HG02938 (cell line): ENCODE results near the gene IL6R.
"Not testable (repeated sequence)": the region's sequence is repeated elsewhere in the genome, so short reads cannot be mapped to it uniquely, and the experiment has no call there.

Experiments used
- ATAC-seq: cut with Tn5 transposase; IDR thresholded peaks from one replicate; pipeline ENCODE4 v1.9.1; 2021; ENCODE audit warnings: mild to moderate bottlenecking, moderate library complexity; ENCODE audit not compliant: unreplicated experiment

Gene IL6R

DNA sequence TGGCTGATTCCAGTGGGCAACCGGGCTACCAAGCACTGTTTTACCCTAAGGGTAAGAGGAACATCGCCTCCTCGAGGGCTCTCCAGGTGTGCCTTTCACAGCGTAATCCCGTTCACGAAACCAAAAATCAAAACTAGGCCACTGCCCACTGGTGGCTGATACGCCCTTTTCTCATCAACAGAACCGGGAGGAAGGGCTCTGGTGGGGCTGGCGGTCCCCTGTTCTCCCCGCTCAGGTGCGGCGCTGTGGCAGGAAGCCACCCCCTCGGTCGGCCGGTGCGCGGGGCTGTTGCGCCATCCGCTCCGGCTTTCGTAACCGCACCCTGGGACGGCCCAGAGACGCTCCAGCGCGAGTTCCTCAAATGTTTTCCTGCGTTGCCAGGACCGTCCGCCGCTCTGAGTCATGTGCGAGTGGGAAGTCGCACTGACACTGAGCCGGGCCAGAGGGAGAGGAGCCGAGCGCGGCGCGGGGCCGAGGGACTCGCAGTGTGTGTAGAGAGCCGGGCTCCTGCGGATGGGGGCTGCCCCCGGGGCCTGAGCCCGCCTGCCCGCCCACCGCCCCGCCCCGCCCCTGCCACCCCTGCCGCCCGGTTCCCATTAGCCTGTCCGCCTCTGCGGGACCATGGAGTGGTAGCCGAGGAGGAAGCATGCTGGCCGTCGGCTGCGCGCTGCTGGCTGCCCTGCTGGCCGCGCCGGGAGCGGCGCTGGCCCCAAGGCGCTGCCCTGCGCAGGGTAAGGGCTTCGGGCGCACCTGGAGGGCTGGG is at the start of gene IL6R:
IL6R (plus strand) TSS at position 360 of the 763 bp plus-strand sequence; CDS start at position 647, 287 bp downstream.
- no peak for ATAC-seq

GRCh38 chr1:154358519-154358918 is 46.6 kb upstream of the IL6R start:
- ATAC-seq, result no peak

DNA sequence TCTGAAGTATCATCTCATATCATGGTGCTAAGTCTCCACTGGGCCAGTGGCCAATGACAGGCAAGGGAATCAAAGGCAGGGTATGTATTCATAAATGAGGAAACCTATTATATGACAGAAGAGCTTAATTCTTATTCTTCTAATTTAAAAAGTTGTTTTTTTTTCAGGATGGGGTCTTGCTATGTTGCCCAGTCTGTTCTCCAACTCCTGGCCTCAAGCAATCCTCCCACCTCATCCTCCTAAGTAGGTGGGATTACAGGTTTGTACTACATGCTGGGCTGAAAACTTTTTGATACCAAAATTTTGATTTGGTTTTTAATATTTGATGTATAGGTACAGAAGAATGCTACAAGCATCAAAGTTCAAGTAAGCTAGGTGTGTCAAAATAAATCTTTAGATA is 44.9 kb upstream of the IL6R start:
- no peak for ATAC-seq

- ATAC-seq, result not testable (repeated sequence)
These were observed 44.3 kb upstream of the IL6R start for GRCh38 chr1:154360881-154361280.

GRCh38 chr1:154361357-154361756 is 43.8 kb upstream of the IL6R start:
- no peak for ATAC-seq

DNA sequence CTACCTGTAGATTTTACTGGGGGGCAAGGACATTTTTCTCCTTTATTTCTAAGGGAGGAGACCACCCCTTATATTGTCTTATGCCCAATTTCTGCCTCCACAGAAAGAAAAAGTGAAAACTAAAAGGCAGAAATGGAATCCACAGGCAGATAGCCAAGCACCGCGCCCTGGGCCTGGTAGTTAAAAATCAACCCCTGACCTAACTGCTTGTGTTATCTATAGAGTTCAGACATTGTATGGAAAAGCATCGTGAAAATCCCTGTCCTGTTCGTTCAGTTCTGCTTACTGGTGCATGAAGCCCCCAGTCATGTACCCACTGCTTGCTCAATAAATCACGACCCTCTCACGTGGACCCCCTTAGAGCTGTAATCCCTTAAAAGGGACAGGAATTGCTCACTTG is 33.7 kb upstream of the IL6R start:
- no peak for ATAC-seq

DNA sequence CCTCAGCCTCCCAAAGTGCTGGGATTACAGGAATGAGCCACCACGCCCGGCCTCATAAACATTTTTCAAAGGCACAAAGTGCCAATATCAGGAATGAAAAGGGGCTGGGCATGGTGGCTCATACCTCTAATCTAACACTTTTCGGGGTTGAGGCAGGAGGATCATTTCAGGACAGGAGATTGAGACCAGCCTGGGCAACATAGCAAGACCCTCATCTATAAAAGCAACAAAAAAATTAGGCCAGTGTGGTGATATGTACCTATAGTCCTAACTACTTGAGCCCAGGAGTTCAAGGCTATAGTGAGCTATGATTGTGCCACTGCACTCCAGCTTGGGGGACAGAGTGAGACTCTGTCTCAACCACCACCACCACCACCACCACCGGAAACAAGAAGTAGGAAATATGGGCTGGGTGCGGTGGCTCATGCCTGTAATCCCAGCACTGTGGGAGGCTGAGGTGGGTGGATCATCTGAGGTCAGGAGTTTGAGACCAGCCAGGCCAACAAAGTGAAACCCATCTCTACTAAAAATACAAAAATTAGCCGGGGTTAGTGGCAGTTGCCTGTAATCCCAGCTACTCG is 31.3 kb upstream of the IL6R start:
- not testable (repeated sequence) for ATAC-seq

DNA sequence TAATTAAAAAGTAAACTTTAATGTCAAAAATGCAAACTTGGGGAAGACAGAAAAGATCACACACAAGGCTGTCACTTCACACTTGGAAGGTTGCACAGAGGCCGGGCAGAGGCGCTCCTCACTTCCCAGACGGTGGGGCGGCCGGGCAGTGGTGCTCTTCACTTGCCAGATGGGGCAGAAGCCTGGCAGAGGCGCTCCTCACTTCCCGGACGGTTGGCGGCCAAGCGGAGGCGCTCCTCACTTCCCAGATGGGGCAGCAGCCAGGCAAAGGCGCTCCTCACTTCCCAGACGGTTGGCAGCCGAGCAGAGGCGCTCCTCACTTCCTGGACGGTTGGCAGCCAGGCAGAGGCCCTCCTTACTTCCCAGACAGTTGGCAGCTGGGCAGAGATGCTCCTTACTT is 25.8 kb upstream of the IL6R start:
- no peak for ATAC-seq

- ATAC-seq, result no peak
These were observed 20.3 kb upstream of the IL6R start for GRCh38 chr1:154384650-154385489.

GRCh38 chr1:154386643-154387352 is 18.3 kb upstream of the IL6R start:
- no peak for ATAC-seq

- no peak for ATAC-seq
These were observed 13.9 kb upstream of the IL6R start for GRCh38 chr1:154391086-154391770.

DNA sequence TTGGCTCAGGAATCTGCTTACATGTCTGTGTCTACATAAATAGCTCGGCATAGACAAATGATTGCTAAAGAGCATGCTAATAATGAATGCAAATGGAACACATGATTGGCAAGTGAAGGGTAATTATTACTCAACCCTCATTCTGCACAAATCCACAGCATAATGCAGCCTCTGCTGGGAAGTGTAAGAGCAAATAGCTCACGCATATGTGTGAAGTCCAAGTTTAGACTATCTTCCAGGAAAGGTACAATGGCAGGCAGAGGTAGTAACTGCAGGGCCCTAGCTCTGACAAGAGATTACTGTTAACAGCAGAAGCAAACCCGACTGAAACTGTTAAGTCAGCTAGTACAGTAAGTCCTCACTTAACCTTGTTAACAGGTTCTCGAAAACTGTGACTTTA is 7.0 kb upstream of the IL6R start:
- no peak for ATAC-seq

GRCh38 chr1:154398678-154399077 is 6.5 kb upstream of the IL6R start:
- no peak for ATAC-seq

DNA sequence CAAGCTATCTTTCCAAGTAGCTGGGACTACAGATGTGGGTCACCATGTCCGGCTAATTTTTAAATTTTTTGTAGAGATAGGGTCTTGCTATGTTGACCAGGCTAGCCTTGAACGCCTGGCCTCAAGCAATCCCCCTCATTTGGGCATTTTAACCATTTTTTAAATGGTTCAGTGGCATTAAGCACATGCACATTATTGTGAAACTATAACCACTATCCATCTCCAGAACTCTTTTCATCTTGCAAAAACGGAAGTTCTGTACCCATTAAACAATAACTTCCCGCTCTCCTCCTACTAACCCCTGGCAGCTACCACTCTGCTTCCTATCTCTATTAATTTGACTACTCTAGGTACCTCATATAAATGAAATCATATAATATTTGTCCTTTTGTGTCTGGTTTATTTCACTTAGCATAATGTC is 4.8 kb upstream of the IL6R start:
- no peak for ATAC-seq

GRCh38 chr1:154402409-154402921 is 2.7 kb upstream of the IL6R start:
- ATAC-seq, result no peak

DNA sequence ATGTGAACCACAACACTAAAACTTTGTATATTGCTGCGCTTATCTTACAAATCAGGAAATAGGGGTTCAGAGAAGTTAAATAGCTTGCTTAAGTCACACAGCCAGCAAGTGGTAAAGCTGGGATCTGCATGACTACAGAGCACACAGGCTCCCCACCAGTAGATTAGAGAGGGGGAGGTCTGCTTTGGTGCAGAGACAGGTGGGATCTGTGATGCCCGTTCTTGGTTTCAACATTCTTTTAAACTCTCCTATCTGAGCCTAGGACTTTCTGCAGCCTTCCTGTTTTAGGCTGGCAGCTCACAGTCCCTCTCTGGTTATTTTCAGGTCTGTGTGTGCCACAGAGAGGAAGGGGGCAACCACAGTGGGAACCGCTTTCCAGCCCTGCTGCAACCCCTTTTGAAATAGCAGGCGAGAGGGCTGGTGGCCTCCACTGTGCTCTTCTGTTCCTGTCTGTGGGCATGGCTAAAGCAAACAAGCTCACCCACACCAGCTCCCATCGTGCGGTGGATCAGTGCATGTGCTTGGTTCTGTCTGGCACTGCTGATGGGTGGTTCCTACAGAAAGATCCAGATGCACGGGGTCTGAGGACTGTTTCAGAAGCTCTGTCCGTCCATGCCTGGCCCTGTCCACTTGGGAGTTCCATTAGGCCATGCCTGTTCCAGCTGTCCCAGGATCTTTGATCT is 1.7 kb upstream of the IL6R start:
- no peak for ATAC-seq

DNA sequence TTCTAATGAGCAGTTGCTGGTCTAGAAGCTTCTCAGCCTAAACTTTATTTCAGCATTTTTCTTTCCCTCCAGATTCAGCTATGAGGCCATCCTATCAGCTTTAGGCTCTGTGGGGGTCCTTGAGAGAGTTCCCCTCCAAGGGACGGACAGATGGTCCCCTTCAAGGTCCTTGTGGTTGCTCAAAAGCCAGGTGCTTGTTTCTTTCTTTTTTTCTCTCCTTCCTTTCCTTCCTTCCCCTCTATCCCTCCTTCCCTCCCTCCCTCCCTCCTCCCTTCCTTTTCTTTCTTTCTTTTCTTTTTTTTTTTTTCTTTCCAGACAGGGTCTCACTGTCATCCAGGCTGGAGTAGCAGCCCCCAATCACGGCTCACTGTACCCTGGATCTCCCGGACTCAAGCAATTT is 1.2 kb upstream of the IL6R start:
- ATAC-seq, result no peak

DNA sequence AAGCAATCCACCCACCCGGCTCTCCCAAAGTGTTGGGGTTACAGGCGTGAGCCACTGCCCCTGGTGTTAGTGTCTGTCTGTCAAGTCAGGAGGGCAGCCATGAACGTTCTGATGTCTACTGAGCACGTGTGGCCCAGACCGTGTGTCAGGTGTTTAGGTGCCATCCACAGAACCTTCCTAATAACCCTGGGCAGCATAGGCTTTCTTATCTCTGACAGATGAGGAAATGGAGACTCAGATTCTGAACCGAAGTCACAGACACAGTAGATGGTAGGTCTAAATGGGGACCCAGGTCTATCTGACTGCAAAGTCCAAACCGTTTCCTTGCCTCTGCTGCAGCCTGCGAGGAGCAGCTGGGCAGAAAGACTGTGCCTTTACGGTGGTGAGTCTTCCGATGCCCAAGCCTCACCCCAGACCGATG is 622 bp upstream of the IL6R start:
- no peak for ATAC-seq

DNA sequence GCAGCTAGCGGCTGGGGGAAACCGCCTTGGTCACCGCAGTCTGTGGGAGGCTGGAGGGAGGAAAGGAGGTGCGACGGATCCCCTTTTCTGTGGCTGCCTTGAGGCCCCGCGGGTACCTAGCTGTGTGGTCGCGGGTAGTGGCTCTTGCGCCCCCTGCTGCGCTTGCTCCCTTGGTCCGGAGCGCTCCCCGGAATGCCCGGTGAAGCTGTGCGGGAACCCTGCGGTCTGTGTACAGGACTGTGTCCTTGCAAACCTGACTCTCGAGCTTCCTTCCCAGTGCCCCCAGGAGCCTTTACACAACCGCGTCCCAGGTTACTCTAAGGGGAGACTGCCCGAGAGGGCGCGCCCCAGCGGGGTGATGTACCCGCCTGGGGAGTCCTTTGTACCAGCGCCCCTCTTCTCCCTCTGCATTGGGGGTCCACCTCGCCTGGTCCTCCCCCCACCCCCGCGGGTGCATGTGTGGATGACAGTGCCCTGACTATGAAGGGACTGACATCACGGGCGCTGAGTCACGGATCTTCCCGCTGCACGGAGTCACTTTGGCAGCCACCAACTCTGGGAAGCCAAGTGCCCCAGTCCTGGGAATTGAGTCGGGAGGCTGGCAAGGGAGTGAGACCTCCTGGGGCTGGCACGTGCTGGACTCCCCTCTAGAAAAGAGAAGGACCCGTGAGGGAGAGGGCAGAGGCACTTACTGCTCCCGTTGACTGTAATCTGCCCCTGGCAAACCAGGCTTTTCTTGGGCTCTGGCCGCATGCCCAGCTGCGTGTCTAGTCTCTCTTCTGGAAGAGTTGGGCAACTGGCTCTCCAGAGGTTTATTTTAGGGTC is 816 bp downstream of the IL6R start:
- no peak for ATAC-seq
